ENCODE data around the gene NPC1L1.

Gene NPC1L1

GRCh38 chr7:44541028-44541869 is at the start of gene NPC1L1:
Gene NPC1L1 (minus strand): TSS chr7:44541330. CDS start chr7:44541259, 71 bp downstream.
- DNase-seq: no peak

- no peak for DNase-seq
Observed at GRCh38 chr7:44590910-44591309, 49.8 kb upstream of the NPC1L1 start.

- peak; percentile 44 for DNase-seq
Observed at GRCh38 chr7:44587843-44588711, 46.9 kb upstream of the NPC1L1 start.

GRCh38 chr7:44583146-44583865 is 42.2 kb upstream of the NPC1L1 start:
- no peak for DNase-seq

GRCh38 chr7:44581879-44582603 is 40.9 kb upstream of the NPC1L1 start, which contains the start of gene TMED4:
Gene TMED4 (minus strand): TSS chr7:44582231. CDS start chr7:44582206, 25 bp downstream.
- peak; percentile 98 for DNase-seq

GRCh38 chr7:44580945-44581878 is 40.1 kb upstream of the NPC1L1 start:
- no peak for DNase-seq

GRCh38 chr7:44576228-44576627 is 35.1 kb upstream of the NPC1L1 start:
- no peak for DNase-seq

GRCh38 chr7:44575054-44575453 is 33.9 kb upstream of the NPC1L1 start:
- DNase-seq: no peak

GRCh38 chr7:44574287-44574872 is 33.2 kb upstream of the NPC1L1 start:
- no peak for DNase-seq

GRCh38 chr7:44573464-44574286 is 32.5 kb upstream of the NPC1L1 start, which contains the start of gene DDX56:
Gene DDX56 (minus strand): TSS chr7:44573908. CDS start chr7:44573895, 13 bp downstream.
- DNase-seq: peak; percentile 98

- DNase-seq: no peak
Observed at GRCh38 chr7:44572771-44573170, 31.6 kb upstream of the NPC1L1 start.

GRCh38 chr7:44569959-44570358 is 28.8 kb upstream of the NPC1L1 start:
- no peak for DNase-seq

- no peak for DNase-seq
Observed at GRCh38 chr7:44568771-44569560, 27.8 kb upstream of the NPC1L1 start.

- no peak for DNase-seq
Observed at GRCh38 chr7:44567884-44568283, 26.8 kb upstream of the NPC1L1 start.

GRCh38 chr7:44566680-44567079 is 25.6 kb upstream of the NPC1L1 start:
- DNase-seq: no peak

- DNase-seq: no peak
Observed at GRCh38 chr7:44565795-44566559, 24.8 kb upstream of the NPC1L1 start.

- peak; percentile 67 for DNase-seq
Observed at GRCh38 chr7:44565097-44565794, 24.1 kb upstream of the NPC1L1 start.

All from midbrain (tissue), 1 donor.